Activated CD8-positive, alpha-beta T cell treated with anti-CD3 and anti-CD28 coated beads for 36 hours (primary cell): ENCODE measurements around the gene RUFY2. TPM values are rescaled to one million over a fixed set of nuclear protein-coding genes. Genes with fewer than 3 reads are reported as not detected.
A peak's percentile ranks its signal among the peaks of the same experiment; 100 is the strongest.

Experiments
- ATAC-seq: fragments of 200-7000 bp; cut with Tn5 transposase; one replicate; pipeline ENCODE4 v1.10.0; 2021; ENCODE audit warnings: mild to moderate bottlenecking, moderate library complexity
- CTCF ChIA-PET: fragments of 350-600 bp; sonication (Branson Sonifier 250); formaldehyde crosslinking; loops from one replicate; lab custom pipeline; 2021; ENCODE audit warnings: antibody characterized with exemption; lab: Charles Lee
- POLR2A ChIA-PET: fragments of 350-600 bp; sonication (Branson Sonifier 250); formaldehyde crosslinking; loops from one replicate; lab custom pipeline; 2021; ENCODE audit warnings: antibody characterized with exemption; lab: Charles Lee
- DNase-seq: peaks from one replicate; pipeline ENCODE4 v3.0.0-alpha.2; 2020
- H3K27ac Mint-ChIP-seq: one replicate; pipeline ENCODE4 v1.8.0; 2021; ENCODE audit warnings: mild to moderate bottlenecking, mixed read lengths
- H3K27me3 Mint-ChIP-seq: one replicate; pipeline ENCODE4 v1.8.0; 2021; ENCODE audit warnings: mixed read lengths
- H3K36me3 Mint-ChIP-seq: one replicate; pipeline ENCODE4 v1.8.0; 2021; ENCODE audit warnings: low read depth, mixed read lengths
- H3K4me1 Mint-ChIP-seq: one replicate; pipeline ENCODE4 v1.8.0; 2021; ENCODE audit warnings: low read depth, mixed read lengths
- H3K4me3 Mint-ChIP-seq: one replicate; pipeline ENCODE4 v1.8.0; 2021; ENCODE audit warnings: mild to moderate bottlenecking, moderate library complexity, mixed read lengths
- H3K9me3 Mint-ChIP-seq: one replicate; pipeline ENCODE4 v1.8.0; 2021; ENCODE audit warnings: mixed read lengths
- CTCF ChIP-seq: fragments of 200-600 bp; IDR thresholded peaks from one replicate; pipeline ENCODE4 v1.8.0; 2022; ENCODE audit warnings: antibody characterized with exemption, mild to moderate bottlenecking
- intact Hi-C: fragments of 100-400 bp; cut with micrococcal nuclease; formaldehyde crosslinking; loops from one replicate; pipeline ENCODE4 v1.10.0; 2022
- total RNA-seq, 2 experiments: library from RNA; stranded (reverse); gene quantifications; one replicate each; pipeline ENCODE4 v1.2.3, GENCODE V29; 2021

Gene RUFY2
- total RNA-seq, 2 experiments from 2014 or later, result 7.8 to 8.0 TPM

GRCh38 chr10:68333440-68334431, 73.3 kb downstream of the RUFY2 start:
- peaks cover 48% of the 10 kb centered on the region for H3K4me1 Mint-ChIP-seq
- TF ChIP-seq CTCF, result no peak
- no peaks in the 10 kb centered on the region for H3K9me3 Mint-ChIP-seq
- DNase-seq (no peak), ATAC-seq (no peak)
- POLR2A ChIA-PET, result interaction anchor here (0.9 to 4.7 kb wide), 8 partner anchors 9 to 567 kb away, joined by 3 to 44 read pairs (median 4); no protein-coding TSS in a partner anchor
- H3K36me3 Mint-ChIP-seq, result peaks cover 57% of the 10 kb centered on the region
- CTCF ChIA-PET, result interaction anchor here (0.6 to 4.8 kb wide), 9 partner anchors 9 to 124 kb away, joined by 3 to 21 read pairs (median 5); partner anchors contain the start of gene RUFY2
- intact Hi-C loops, result no loop called here
- H3K4me3 Mint-ChIP-seq, result peak overlapping the region; percentile 94
- H3K27me3 Mint-ChIP-seq, result no peaks in the 10 kb centered on the region
- peak overlapping the region; percentile 100 for H3K27ac Mint-ChIP-seq

GRCh38 chr10:68333058-68333395, 74.0 kb downstream of the RUFY2 start:
- H3K27ac Mint-ChIP-seq, result peak overlapping the region; percentile 100
- no peaks in the 10 kb centered on the region for H3K27me3 Mint-ChIP-seq
- ChIA-PET CTCF (interaction anchor here (0.6 to 4.8 kb wide), 9 partner anchors 10 to 123 kb away, joined by 3 to 21 read pairs (median 5); partner anchors contain the start of gene RUFY2), POLR2A (interaction anchor here (0.9 to 4.7 kb wide), 12 partner anchors 10 to 623 kb away, joined by 3 to 44 read pairs (median 5); partner anchors contain the start of gene DDX21)
- DNase-seq, result no peak
- ATAC-seq, result no peak
- intact Hi-C loops, result no loop called here
- H3K4me3 Mint-ChIP-seq, result peak overlapping the region; percentile 94
- H3K9me3 Mint-ChIP-seq, result no peaks in the 10 kb centered on the region
- TF ChIP-seq CTCF, result no peak
- H3K36me3 Mint-ChIP-seq, result peaks cover 52% of the 10 kb centered on the region
- H3K4me1 Mint-ChIP-seq, result peaks cover 49% of the 10 kb centered on the region

GRCh38 chr10:68332259-68333057, 74.6 kb downstream of the RUFY2 start, which contains the start of gene PBLD:
Gene PBLD, minus strand, starts transcription at chr10:68332928. Its CDS starts 26,084 bp downstream, at chr10:68306844.
- Mint-ChIP-seq H3K27me3 (no peaks in the 10 kb centered on the region), H3K27ac (peak within 1 kb of the TSS; percentile 100), H3K9me3 (no peaks in the 10 kb centered on the region), H3K4me3 (peak within 1 kb of the TSS; percentile 94), H3K36me3 (peaks cover 48% of the 10 kb centered on the region), H3K4me1 (peaks cover 44% of the 10 kb centered on the region)
- ChIA-PET POLR2A (interaction anchor here (0.7 to 4.7 kb wide), 19 partner anchors 11 to 756 kb away, joined by 3 to 44 read pairs (median 3); partner anchors contain the start of genes DDX21, DNA2, HERC4 and SRGN), CTCF (interaction anchor here (0.8 to 4.8 kb wide), 9 partner anchors 9 to 122 kb away, joined by 3 to 21 read pairs (median 5); no protein-coding TSS in a partner anchor)
- intact Hi-C loops, result no loop called here
- ATAC-seq (peak; percentile 22), DNase-seq (peak; percentile 70)
- no peak for TF ChIP-seq CTCF

- DNase-seq (peak; percentile 98), ATAC-seq (peak; percentile 90)
- H3K9me3 Mint-ChIP-seq, result no peaks in the 10 kb centered on the region
- intact Hi-C loops, result no loop called here
- H3K4me3 Mint-ChIP-seq, result peak within 1 kb of the TSS; percentile 94
- H3K27me3 Mint-ChIP-seq, result no peaks in the 10 kb centered on the region
- H3K36me3 Mint-ChIP-seq, result peaks cover 41% of the 10 kb centered on the region
- no peak for TF ChIP-seq CTCF
- H3K4me1 Mint-ChIP-seq, result peaks cover 38% of the 10 kb centered on the region
- ChIA-PET CTCF (interaction anchor here (0.8 to 4.8 kb wide), 7 partner anchors 8 to 476 kb away, joined by 3 to 21 read pairs (median 5); no protein-coding TSS in a partner anchor), POLR2A (interaction anchor here (0.7 to 4.7 kb wide), 19 partner anchors 12 to 756 kb away, joined by 3 to 44 read pairs (median 3); partner anchors contain the start of genes DDX21, DNA2, HERC4 and SRGN)
- peak within 1 kb of the TSS; percentile 100 for H3K27ac Mint-ChIP-seq
Measured at GRCh38 chr10:68331455-68332258, 75.4 kb downstream of the RUFY2 start, which contains the start of gene HNRNPH3. Gene HNRNPH3, plus strand, starts transcription at chr10:68332064. Its CDS starts 5,158 bp downstream, at chr10:68337222.
